ENCODE results near the gene CANT1.
"Not testable (repeated sequence)": the region's sequence is repeated elsewhere in the genome, so short reads cannot be mapped to it uniquely, and the experiment has no call there.

The CANT1 gene

GRCh38 chr17:78956254-78956653 lies 53.3 kb downstream of the CANT1 start:
- no peak for DNase-seq

- DNase-seq, result no peak
These were observed 54.9 kb downstream of the CANT1 start for GRCh38 chr17:78954684-78955083.

- no peak for DNase-seq
These were observed 55.9 kb downstream of the CANT1 start for GRCh38 chr17:78953356-78954350.

- no peak for DNase-seq
These were observed 56.9 kb downstream of the CANT1 start for GRCh38 chr17:78952706-78953105.

- no peak for DNase-seq
These were observed 57.5 kb downstream of the CANT1 start for GRCh38 chr17:78951967-78952551.

- no peak for DNase-seq
These were observed 58.7 kb downstream of the CANT1 start for GRCh38 chr17:78950870-78951269.

- no peak for DNase-seq
These were observed 62.1 kb downstream of the CANT1 start for GRCh38 chr17:78947235-78948149.

GRCh38 chr17:78946631-78947030 lies 62.9 kb downstream of the CANT1 start:
- no peak for DNase-seq

- no peak for DNase-seq
These were observed 63.4 kb downstream of the CANT1 start for GRCh38 chr17:78946131-78946530.

GRCh38 chr17:78945455-78945854 lies 64.1 kb downstream of the CANT1 start:
- not testable (repeated sequence) for DNase-seq

GRCh38 chr17:78944956-78945355 lies 64.6 kb downstream of the CANT1 start:
- DNase-seq, result no peak

- no peak for DNase-seq
These were observed 65.5 kb downstream of the CANT1 start for GRCh38 chr17:78944026-78944425.

Data from NCI-H187 (cell line).